BJ (cell line): Measurements from ENCODE around the gene LCA5L. TPM values are rescaled to one million over a fixed set of nuclear protein-coding genes. Genes with fewer than 3 reads are reported as not detected.

Experiments
- CTCF ChIA-PET: fragments of 350-600 bp; formaldehyde crosslinking; extraction: SDS; loops from one replicate; lab custom pipeline; 2021; ENCODE audit warnings: antibody characterized with exemption, inconsistent platforms; lab: Yijun Ruan, JAX
- POLR2A ChIA-PET: fragments of 300-600 bp; sonication (Branson Sonifier 250); formaldehyde crosslinking; extraction: SDS; loops from one replicate; lab custom pipeline; 2021; ENCODE audit warnings: antibody characterized with exemption; lab: Charles Lee
- DNase-seq: peaks from one replicate; pipeline ENCODE4 v3.0.0-alpha.2; 2011; ENCODE audit warnings: low read depth
- H3K27me3 ChIP-seq: 2 replicates; pipeline ENCODE4 v1.6.0; 2011; ENCODE audit warnings: low read length; ENCODE audit not compliant: control insufficient read depth, insufficient read depth
- H3K36me3 ChIP-seq: 2 replicates; pipeline ENCODE4 v1.5.1; 2011; ENCODE audit warnings: low read length; ENCODE audit not compliant: control insufficient read depth, insufficient read depth
- H3K4me3 ChIP-seq: 2 replicates; pipeline ENCODE4 v1.5.1; 2011; ENCODE audit warnings: low read depth, mild to moderate bottlenecking, control low read depth, low read length
- CTCF ChIP-seq: IDR thresholded peaks from 2 replicates; pipeline ENCODE4 v1.5.1; 2011; ENCODE audit warnings: low read depth, mild to moderate bottlenecking, control low read depth, inconsistent platforms, low read length, moderate library complexity; ENCODE audit not compliant: insufficient read depth
- polyA plus RNA-seq: library from polyadenylated mRNA; depleted of rRNA; stranded (reverse); fragments of >200 nt; gene quantifications from 2 replicates; pipeline ENCODE4 v1.2.3, GENCODE V29; 2011

Gene LCA5L
- polyA plus RNA-seq, 1 experiment = 0.69 TPM

GRCh38 chr21:39481886-39482285 lies 36.3 kb upstream of the LCA5L start:
- no peaks in the 10 kb centered on the region for H3K27me3 ChIP-seq
- H3K36me3 ChIP-seq = no peaks in the 10 kb centered on the region
- POLR2A ChIA-PET = no interaction called here
- no peak for DNase-seq
- H3K4me3 ChIP-seq = no peak overlapping the region
- CTCF ChIA-PET = interaction anchor here (1.0 kb wide), 1 partner anchor 10 kb away, joined by 3 read pairs; no protein-coding TSS in a partner anchor
- TF ChIP-seq CTCF = no peak

GRCh38 chr21:39480271-39480670 lies 34.7 kb upstream of the LCA5L start:
- DNase-seq = no peak
- ChIA-PET CTCF (no interaction called here), POLR2A (no interaction called here)
- no peak overlapping the region for H3K4me3 ChIP-seq
- TF ChIP-seq CTCF = no peak
- no peaks in the 10 kb centered on the region for H3K27me3 ChIP-seq
- H3K36me3 ChIP-seq = no peaks in the 10 kb centered on the region

DNA sequence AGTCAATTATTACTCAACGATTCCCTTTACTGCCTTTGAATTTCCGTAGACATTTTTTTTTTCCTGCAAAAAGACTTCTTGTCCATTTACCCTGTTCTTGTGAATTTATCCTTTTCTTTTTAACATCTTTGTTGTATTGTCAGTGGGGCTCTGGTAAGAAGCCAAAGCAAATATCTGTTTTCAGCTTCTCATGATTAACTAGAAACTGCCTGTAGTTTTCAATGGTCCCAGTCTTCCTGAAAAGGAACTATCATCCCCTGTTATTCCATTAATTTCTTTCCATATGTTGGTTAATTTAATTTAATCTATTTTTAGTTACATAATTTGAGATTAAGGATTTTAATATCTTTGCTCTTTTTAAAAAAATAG lies 34.2 kb upstream of the LCA5L start:
- DNase-seq = no peak
- H3K36me3 ChIP-seq = no peaks in the 10 kb centered on the region
- TF ChIP-seq CTCF = no peak
- no peak overlapping the region for H3K4me3 ChIP-seq
- no peaks in the 10 kb centered on the region for H3K27me3 ChIP-seq
- POLR2A ChIA-PET = no interaction called here
- CTCF ChIA-PET = no interaction called here

DNA sequence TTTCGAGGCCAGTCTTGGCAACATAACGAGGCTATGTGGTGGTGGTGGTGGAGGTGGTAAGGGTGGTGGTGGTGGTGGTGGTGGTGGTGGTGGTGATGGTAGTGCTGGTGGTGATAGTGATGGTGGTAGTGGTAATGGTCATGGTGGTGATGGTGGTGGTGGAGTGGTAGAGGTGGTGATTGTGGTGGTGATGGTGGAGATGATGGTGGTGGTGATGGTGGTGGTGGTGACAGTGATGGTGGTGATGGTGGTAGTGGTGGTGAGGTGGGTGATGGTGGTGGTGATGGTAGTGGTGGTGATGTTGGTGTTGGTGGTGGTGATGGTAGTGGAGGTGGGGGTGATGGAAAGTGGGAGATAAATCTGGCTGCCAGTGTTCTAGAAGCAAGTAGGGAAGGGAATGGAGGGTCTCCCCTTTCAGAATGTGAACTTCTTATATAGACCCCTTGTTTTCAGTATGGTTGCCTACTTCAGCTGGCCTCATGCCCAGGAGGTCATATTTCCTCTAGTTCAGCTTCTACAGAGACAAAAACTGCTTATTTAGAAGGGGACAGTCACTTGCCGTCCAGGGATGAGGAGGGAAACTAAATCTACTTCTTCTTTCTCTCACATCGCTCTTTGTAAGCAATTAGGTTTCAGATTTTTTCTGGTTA lies 33.7 kb upstream of the LCA5L start:
- no peak for TF ChIP-seq CTCF
- H3K4me3 ChIP-seq = no peak overlapping the region
- CTCF ChIA-PET = no interaction called here
- POLR2A ChIA-PET = no interaction called here
- DNase-seq = no peak
- H3K27me3 ChIP-seq = no peaks in the 10 kb centered on the region
- no peaks in the 10 kb centered on the region for H3K36me3 ChIP-seq

GRCh38 chr21:39474611-39475010 lies 29.0 kb upstream of the LCA5L start:
- Histone ChIP-seq H3K27me3 (no peaks in the 10 kb centered on the region), H3K4me3 (no peak overlapping the region), H3K36me3 (no peaks in the 10 kb centered on the region)
- DNase-seq = no peak
- ChIA-PET CTCF (interaction anchor here (1.1 kb wide), 1 partner anchor 10 kb away, joined by 4 read pairs; no protein-coding TSS in a partner anchor), POLR2A (no interaction called here)
- TF ChIP-seq CTCF = no peak
